HCT116 (cell line): ENCODE results near the gene KCNK6. TPM values are rescaled to one million over a fixed set of nuclear protein-coding genes. Genes with fewer than 3 reads are reported as not detected.

Experiments used
- ATAC-seq: fragments of 200-7000 bp; cut with Tn5 transposase; 2 replicates; pipeline ENCODE4 v1.9.1; 2020; ENCODE audit warnings: mild to moderate bottlenecking, moderate library complexity
- BruUV-seq: library from RNA; stranded (reverse); fragments of 400-500 nt; replicated peaks from 2 replicates; lab custom pipeline; 2021; lab: Mats Ljungman, UMichigan
- CTCF ChIA-PET: fragments of 300-600 bp; sonication (Branson Sonifier 250); formaldehyde crosslinking; loops from one replicate; lab custom pipeline; 2021; ENCODE audit warnings: antibody characterized with exemption; lab: Charles Lee
- POLR2A ChIA-PET: fragments of 300-600, 350-600 bp; sonication (Branson Sonifier 250); formaldehyde crosslinking; loops from one replicate; lab custom pipeline; 2021; ENCODE audit warnings: antibody characterized with exemption; lab: Charles Lee
- RAD21 ChIA-PET, 2 experiments: fragments of 300-600 bp; sonication (Branson Sonifier 250); formaldehyde crosslinking; loops; one replicate each; lab custom pipeline; 2023; ENCODE audit warnings: low total read pairs in 2 of 2; ENCODE audit not compliant: uncharacterized antibody in 2 of 2, unreplicated experiment in 2 of 2, low non-redundant PET in 1 of 2; lab: Charles Lee
- DNase-seq: peaks from one replicate; pipeline ENCODE4 v3.0.0-alpha.2; 2010; ENCODE audit warnings: low read depth, low spot score
- H2AFZ ChIP-seq: fragments of 200-600 bp; shearing (Covaris generic), sonication (generic); 2 replicates; pipeline ENCODE4 v1.6.1; 2017; ENCODE audit warnings: low read depth, mixed run types, mixed read lengths, antibody characterized with exemption, low read length; ENCODE audit not compliant: poor library complexity, severe bottlenecking
- H3K27ac ChIP-seq: 2 replicates; pipeline ENCODE4 v1.5.1; 2012; ENCODE audit warnings: low read depth, low read length
- H3K27me3 ChIP-seq: fragments of 200-600 bp; sonication (generic); 2 replicates; pipeline ENCODE4 v1.6.1; 2016; ENCODE audit warnings: mixed run types, low read length, mixed read lengths; ENCODE audit not compliant: insufficient read depth
- H3K36me3 ChIP-seq, 2 experiments: fragments of 200-500 bp in 1 of 2; fragments of 200-600 bp in 1 of 2; sonication (Bioruptor generic) in 1 of 2; sonication (generic) in 1 of 2; 2 replicates each; pipeline versions ENCODE4 v1.5.1 to v1.6.1; 2014 to 2016; ENCODE audit warnings: low read length in 2 of 2, inconsistent platforms in 1 of 2, mixed read lengths in 1 of 2, mixed run types in 1 of 2; ENCODE audit not compliant: insufficient read depth in 2 of 2, control insufficient read depth in 1 of 2
- H3K4me1 ChIP-seq, 2 experiments: fragments of 200-600 bp in 1 of 2; sonication (generic) in 1 of 2; 2 replicates each; pipeline versions ENCODE4 v1.5.1 to v1.6.1; 2012 to 2017; ENCODE audit warnings: low read length in 2 of 2, inconsistent platforms in 1 of 2, mild to moderate bottlenecking in 1 of 2, mixed read lengths in 1 of 2, mixed run types in 1 of 2, moderate library complexity in 1 of 2; ENCODE audit not compliant: insufficient read depth in 2 of 2, control insufficient read depth in 1 of 2
- H3K4me2 ChIP-seq: fragments of 200-600 bp; sonication (generic); 2 replicates; pipeline ENCODE4 v1.6.1; 2017; ENCODE audit warnings: mixed run types, low read length, mixed read lengths
- H3K4me3 ChIP-seq, 2 experiments: fragments of 200-600 bp in 1 of 2; sonication (generic) in 1 of 2; replicated peaks in 1 of 2; 2 replicates each; pipeline ENCODE4 v1.5.1; 2011 to 2016; ENCODE audit warnings: low read length in 2 of 2, control low read depth in 1 of 2, low read depth in 1 of 2, mild to moderate bottlenecking in 1 of 2, mixed read lengths in 1 of 2, mixed run types in 1 of 2
- H3K79me2 ChIP-seq: fragments of 200-600 bp; sonication (generic); 2 replicates; pipeline ENCODE4 v1.6.1; 2017; ENCODE audit warnings: mild to moderate bottlenecking, mixed run types, low read length, moderate library complexity, mixed read lengths; ENCODE audit not compliant: insufficient read depth
- H3K9ac ChIP-seq: fragments of 200-600 bp; sonication (generic); 2 replicates; pipeline ENCODE4 v1.6.1; 2016; ENCODE audit warnings: low read length, mixed read lengths
- H3K9me2 ChIP-seq: fragments of 200-600 bp; sonication (generic), shearing (Covaris generic); 2 replicates; pipeline ENCODE4 v1.6.1; 2017; ENCODE audit warnings: mixed run types, mild to moderate bottlenecking, moderate library complexity; ENCODE audit not compliant: insufficient read depth
- H3K9me3 ChIP-seq, 2 experiments: fragments of 200-500 bp in 1 of 2; fragments of 200-600 bp in 1 of 2; sonication (Bioruptor generic) in 1 of 2; sonication (generic) in 1 of 2; 2 replicates each; pipeline ENCODE4 v1.6.1; 2014 to 2017; ENCODE audit warnings: low read length in 2 of 2, mixed read lengths in 2 of 2, inconsistent platforms in 1 of 2, low read depth in 1 of 2, mild to moderate bottlenecking in 1 of 2, mixed run types in 1 of 2, moderate library complexity in 1 of 2; ENCODE audit not compliant: control insufficient read depth in 1 of 2, insufficient read depth in 1 of 2
- H4K20me1 ChIP-seq: fragments of 200-600 bp; sonication (generic), shearing (Covaris generic); 2 replicates; pipeline ENCODE4 v1.6.1; 2017; ENCODE audit warnings: mixed run types, mild to moderate bottlenecking, moderate library complexity; ENCODE audit not compliant: insufficient read depth
- CBX3 ChIP-seq: IDR thresholded peaks from 2 replicates; pipeline ENCODE4 v1.6.1; 2012; ENCODE audit warnings: low read depth
- CEBPB ChIP-seq: IDR thresholded peaks from 2 replicates; pipeline ENCODE4 v1.6.1; 2012; ENCODE audit warnings: low read depth
- ELF1 ChIP-seq: IDR thresholded peaks from 2 replicates; pipeline ENCODE4 v1.6.1; 2012; ENCODE audit warnings: low read depth, borderline replicate concordance
- EZH2phosphoT487 ChIP-seq: fragments of 200-600 bp; IDR thresholded peaks from 2 replicates; pipeline ENCODE4 v1.6.1; 2018; ENCODE audit warnings: antibody characterized with exemption, borderline replicate concordance
- FOSL1 ChIP-seq: IDR thresholded peaks from 2 replicates; pipeline ENCODE4 v1.6.1; 2012; ENCODE audit warnings: low read depth
- POLR2AphosphoS5 ChIP-seq: IDR thresholded peaks from 2 replicates; pipeline ENCODE4 v1.6.1; 2011; ENCODE audit warnings: mild to moderate bottlenecking, low read depth, low read length, moderate library complexity
- RAD21 ChIP-seq: IDR thresholded peaks from 2 replicates; pipeline ENCODE4 v1.6.1; 2012; ENCODE audit warnings: low read depth, mild to moderate bottlenecking
- SP1 ChIP-seq: IDR thresholded peaks from 2 replicates; pipeline ENCODE4 v1.6.1; 2012; ENCODE audit warnings: low read depth
- SRF ChIP-seq: IDR thresholded peaks from 2 replicates; pipeline ENCODE4 v1.6.1; 2012; ENCODE audit warnings: low read depth
- TCF7L2 ChIP-seq: IDR thresholded peaks from 2 replicates; pipeline ENCODE4 v1.7.0; 2011; ENCODE audit warnings: borderline replicate concordance, inconsistent platforms; ENCODE audit not compliant: insufficient read depth, insufficient read length; ENCODE audit errors: extremely low read depth
- YY1 ChIP-seq: IDR thresholded peaks from 2 replicates; pipeline ENCODE4 v1.6.1; 2011; ENCODE audit warnings: low read length, low read depth, moderate library complexity, mild to moderate bottlenecking; ENCODE audit not compliant: insufficient replicate concordance; ENCODE audit errors: extremely low read depth
- ZFX ChIP-seq: fragments of 450-650 bp; IDR thresholded peaks from 2 replicates; pipeline ENCODE4 v1.6.1; 2017
- ZNF274 ChIP-seq: fragments of 200-500 bp; sonication (Bioruptor generic); IDR thresholded peaks from 2 replicates; pipeline ENCODE4 v1.6.1; 2014; ENCODE audit warnings: mild to moderate bottlenecking, low read depth, low read length, inconsistent platforms
- intact Hi-C: fragments of 100-400 bp; cut with micrococcal nuclease; formaldehyde crosslinking; loops from 2 replicates; pipeline ENCODE4 v1.10.0; 2022
- total RNA-seq: library from RNA; stranded (reverse); gene quantifications from one replicate; pipeline ENCODE4 v1.2.1, GENCODE V29; 2021; ENCODE audit not compliant: unreplicated experiment
- TF ChIP-seq, protein P1 (sequence below): IDR thresholded peaks from 2 replicates; pipeline ENCODE4 v1.6.1; 2012; ENCODE audit warnings: low read depth
- TF ChIP-seq, protein P2 (sequence below), 3 experiments: fragments of 200-600 bp in 1 of 3; sonication (generic) in 1 of 3; IDR thresholded peaks in 2 of 3; conservative IDR thresholded peaks in 1 of 3; 2 replicates each; pipeline ENCODE4 v1.5.1; 2012 to 2017; ENCODE audit warnings: low read depth in 2 of 3, low read length in 2 of 3, antibody characterized with exemption in 1 of 3, borderline replicate concordance in 1 of 3, control low read depth in 1 of 3, mild to moderate bottlenecking in 1 of 3, mixed read lengths in 1 of 3, mixed run types in 1 of 3, moderate library complexity in 1 of 3; ENCODE audit not compliant: insufficient read depth in 1 of 3

KCNK6 gene
- total RNA-seq, 1 experiment from 2014 or later = 11.0 TPM

DNA sequence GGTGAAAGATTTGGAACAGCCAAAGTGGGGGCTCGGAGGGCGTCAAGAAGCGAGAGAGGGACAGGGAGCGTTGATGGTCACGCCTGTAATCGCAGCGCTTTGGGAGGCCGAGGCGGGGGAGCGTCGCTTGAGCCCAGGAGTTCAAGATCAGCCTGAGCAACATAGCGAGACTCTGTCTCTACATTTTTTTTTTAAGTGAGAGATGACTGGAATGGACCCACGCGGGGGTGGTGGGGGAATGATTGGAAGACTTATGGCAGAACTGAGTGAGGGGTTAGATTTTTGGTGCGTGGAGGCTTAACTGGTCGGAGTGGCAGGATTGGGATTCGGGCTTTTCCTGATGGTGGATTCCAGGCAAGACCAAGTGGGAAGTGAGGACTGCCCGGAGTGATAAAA, 55.5 kb downstream of the KCNK6 start:
- Histone ChIP-seq H3K4me3 (peak overlapping the region; percentile 97 to 98), H3K9me2 (no peaks in the 10 kb centered on the region), H3K79me2 (peaks cover 47% of the 10 kb centered on the region), H3K36me3 (peaks cover 19 to 20% of the 10 kb centered on the region in 2 experiments), H3K27me3 (no peaks in the 10 kb centered on the region), H3K4me2 (peak overlapping the region; percentile 92), H2AFZ (no peak overlapping the region), H3K9me3 (no peaks in the 10 kb centered on the region), H3K27ac (peak overlapping the region; percentile 92), H4K20me1 (no peaks in the 10 kb centered on the region)
- ChIA-PET RAD21 (interaction anchor here (1.4 kb wide), 2 partner anchors 12 to 39 kb away, joined by 4 read pairs; partner anchors contain the start of genes CATSPERG (in 1 of the 2) and GGN (in 1 of the 2)), CTCF (interaction anchor here (1.5 to 1.8 kb wide), 2 partner anchors 12 to 39 kb away, joined by 5 to 28 read pairs; partner anchors contain the start of gene CATSPERG)
- no TSS peak for BruUV-seq
- DNase-seq = no peak
- intact Hi-C loops = no loop called here
- peak; percentile 69; the same call in 1 of the 2 replicates for TF ChIP-seq ZFX
- TF ChIP-seq ZNF274 = no peak
- TF ChIP-seq FOSL1 = no peak
- TF ChIP-seq SRF = no peak
- no peak for TF ChIP-seq YY1
- TF ChIP-seq, all 23 proteins: peak for 1
- POLR2A ChIA-PET = interaction anchor here (1.2 to 5.6 kb wide), 3 partner anchors 9 to 28 kb away, joined by 4 to 44 read pairs (median 12); partner anchors contain the start of genes FAM98C, GGN and SPRED3
- ATAC-seq = peak; percentile 7; the same call in 1 of the 2 replicates
- peaks cover 11 to 23% of the 10 kb centered on the region in 2 experiments for H3K4me1 ChIP-seq
- peak overlapping the region; percentile 97 for H3K9ac ChIP-seq

DNA sequence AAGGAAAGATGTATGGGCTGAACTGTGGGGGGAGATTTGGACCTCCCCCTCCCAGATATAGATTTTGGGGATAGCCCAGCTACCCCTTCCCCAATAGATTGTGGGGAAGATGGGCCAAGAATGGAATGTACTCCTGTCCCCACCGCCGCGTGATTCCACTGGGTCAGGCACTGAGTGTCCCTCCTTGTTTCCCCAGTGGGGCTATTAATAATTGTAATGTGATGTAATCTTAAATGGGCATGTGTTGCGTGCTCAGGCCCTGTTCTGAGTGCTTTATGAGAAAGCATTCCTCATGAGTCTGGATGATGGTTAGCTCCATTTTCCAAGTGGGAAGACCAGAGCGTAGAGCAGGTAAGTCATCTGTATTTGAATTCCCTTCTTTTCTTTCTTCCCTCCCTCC, 56.1 kb downstream of the KCNK6 start:
- Histone ChIP-seq H3K4me1 (peaks cover 11 to 23% of the 10 kb centered on the region in 2 experiments), H3K4me3 (peak overlapping the region; percentile 97 to 98), H3K4me2 (peak overlapping the region; percentile 92), H3K27me3 (no peaks in the 10 kb centered on the region), H2AFZ (no peak overlapping the region), H3K9me2 (no peaks in the 10 kb centered on the region), H3K27ac (peak overlapping the region; percentile 92), H3K9ac (peak overlapping the region; percentile 97), H3K9me3 (no peaks in the 10 kb centered on the region), H3K79me2 (peaks cover 47% of the 10 kb centered on the region), H4K20me1 (no peaks in the 10 kb centered on the region), H3K36me3 (peaks cover 21 to 24% of the 10 kb centered on the region in 2 experiments)
- ATAC-seq (no peak), DNase-seq (no peak)
- BruUV-seq = no TSS peak
- RAD21 ChIA-PET = no interaction called here
- CTCF ChIA-PET = interaction anchor here (0.8 kb wide), 1 partner anchor 141 kb away, joined by 3 read pairs; no protein-coding TSS in a partner anchor
- POLR2A ChIA-PET = interaction anchor here (5.6 kb wide), 1 partner anchor 12 kb away, joined by 44 read pairs; the partner anchor contains the start of genes GGN and SPRED3
- intact Hi-C loops = no loop called here
- TF ChIP-seq, protein P1, sequence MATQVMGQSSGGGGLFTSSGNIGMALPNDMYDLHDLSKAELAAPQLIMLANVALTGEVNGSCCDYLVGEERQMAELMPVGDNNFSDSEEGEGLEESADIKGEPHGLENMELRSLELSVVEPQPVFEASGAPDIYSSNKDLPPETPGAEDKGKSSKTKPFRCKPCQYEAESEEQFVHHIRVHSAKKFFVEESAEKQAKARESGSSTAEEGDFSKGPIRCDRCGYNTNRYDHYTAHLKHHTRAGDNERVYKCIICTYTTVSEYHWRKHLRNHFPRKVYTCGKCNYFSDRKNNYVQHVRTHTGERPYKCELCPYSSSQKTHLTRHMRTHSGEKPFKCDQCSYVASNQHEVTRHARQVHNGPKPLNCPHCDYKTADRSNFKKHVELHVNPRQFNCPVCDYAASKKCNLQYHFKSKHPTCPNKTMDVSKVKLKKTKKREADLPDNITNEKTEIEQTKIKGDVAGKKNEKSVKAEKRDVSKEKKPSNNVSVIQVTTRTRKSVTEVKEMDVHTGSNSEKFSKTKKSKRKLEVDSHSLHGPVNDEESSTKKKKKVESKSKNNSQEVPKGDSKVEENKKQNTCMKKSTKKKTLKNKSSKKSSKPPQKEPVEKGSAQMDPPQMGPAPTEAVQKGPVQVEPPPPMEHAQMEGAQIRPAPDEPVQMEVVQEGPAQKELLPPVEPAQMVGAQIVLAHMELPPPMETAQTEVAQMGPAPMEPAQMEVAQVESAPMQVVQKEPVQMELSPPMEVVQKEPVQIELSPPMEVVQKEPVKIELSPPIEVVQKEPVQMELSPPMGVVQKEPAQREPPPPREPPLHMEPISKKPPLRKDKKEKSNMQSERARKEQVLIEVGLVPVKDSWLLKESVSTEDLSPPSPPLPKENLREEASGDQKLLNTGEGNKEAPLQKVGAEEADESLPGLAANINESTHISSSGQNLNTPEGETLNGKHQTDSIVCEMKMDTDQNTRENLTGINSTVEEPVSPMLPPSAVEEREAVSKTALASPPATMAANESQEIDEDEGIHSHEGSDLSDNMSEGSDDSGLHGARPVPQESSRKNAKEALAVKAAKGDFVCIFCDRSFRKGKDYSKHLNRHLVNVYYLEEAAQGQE = no peak
- TF ChIP-seq RAD21 (no peak), CEBPB (no peak), ELF1 (no peak), CBX3 (no peak), EZH2phosphoT487 (no peak), SP1 (no peak), POLR2AphosphoS5 (no peak), TCF7L2 (no peak)
- TF ChIP-seq, protein P2, sequence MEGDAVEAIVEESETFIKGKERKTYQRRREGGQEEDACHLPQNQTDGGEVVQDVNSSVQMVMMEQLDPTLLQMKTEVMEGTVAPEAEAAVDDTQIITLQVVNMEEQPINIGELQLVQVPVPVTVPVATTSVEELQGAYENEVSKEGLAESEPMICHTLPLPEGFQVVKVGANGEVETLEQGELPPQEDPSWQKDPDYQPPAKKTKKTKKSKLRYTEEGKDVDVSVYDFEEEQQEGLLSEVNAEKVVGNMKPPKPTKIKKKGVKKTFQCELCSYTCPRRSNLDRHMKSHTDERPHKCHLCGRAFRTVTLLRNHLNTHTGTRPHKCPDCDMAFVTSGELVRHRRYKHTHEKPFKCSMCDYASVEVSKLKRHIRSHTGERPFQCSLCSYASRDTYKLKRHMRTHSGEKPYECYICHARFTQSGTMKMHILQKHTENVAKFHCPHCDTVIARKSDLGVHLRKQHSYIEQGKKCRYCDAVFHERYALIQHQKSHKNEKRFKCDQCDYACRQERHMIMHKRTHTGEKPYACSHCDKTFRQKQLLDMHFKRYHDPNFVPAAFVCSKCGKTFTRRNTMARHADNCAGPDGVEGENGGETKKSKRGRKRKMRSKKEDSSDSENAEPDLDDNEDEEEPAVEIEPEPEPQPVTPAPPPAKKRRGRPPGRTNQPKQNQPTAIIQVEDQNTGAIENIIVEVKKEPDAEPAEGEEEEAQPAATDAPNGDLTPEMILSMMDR (IDR thresholded peaks at IDR 0.05 in 2 of 3, conservative IDR thresholded peaks at IDR 0.05 in 1 of 3; ENCODE audit: borderline replicate concordance in 1 of 3, insufficient read depth in 1 of 3, low read depth in 2 of 3, low read length in 2 of 3) = no peak
